PFSK-1 (cell line): ENCODE measurements around the gene ISG20L2.

ENCODE experiments used
- FOXP2 ChIP-seq: optimal IDR thresholded peaks from 2 replicates; pipeline ENCODE3; 2011; ENCODE audit warnings: borderline replicate concordance, control low read depth, inconsistent platforms; ENCODE audit not compliant: insufficient read depth; ENCODE audit errors: extremely low read length, extremely low read depth
- POLR2AphosphoS5 ChIP-seq: IDR thresholded peaks from 2 replicates; pipeline ENCODE4 v1.6.1; 2012; ENCODE audit warnings: low read depth, mild to moderate bottlenecking, control low read depth, low read length, moderate library complexity
- REST ChIP-seq, 2 experiments: IDR thresholded peaks; 2 replicates each; pipeline versions ENCODE4 v1.6.1 to v1.8.0; 2011 to 2012; ENCODE audit warnings: low read depth in 2 of 2, low read length in 2 of 2, control low read depth in 1 of 2, inconsistent platforms in 1 of 2, mild to moderate bottlenecking in 1 of 2, moderate library complexity in 1 of 2; ENCODE audit not compliant: insufficient read depth in 1 of 2
- SIN3A ChIP-seq: IDR thresholded peaks from 2 replicates; pipeline ENCODE4 v1.6.1; 2012; ENCODE audit warnings: mild to moderate bottlenecking, low read length, moderate library complexity, borderline replicate concordance; ENCODE audit not compliant: insufficient read depth
- TAF1 ChIP-seq: IDR thresholded peaks from 2 replicates; pipeline ENCODE4 v1.6.1; 2012; ENCODE audit warnings: low read length, control low read depth, borderline replicate concordance; ENCODE audit not compliant: insufficient read depth

GRCh38 chr1:156693848-156694689 lies 34.5 kb downstream of the ISG20L2 start:
- TF ChIP-seq SIN3A, result no peak
- TF ChIP-seq POLR2AphosphoS5, result no peak
- TF ChIP-seq REST (IDR thresholded peaks at IDR 0.05; ENCODE audit: insufficient read depth in 1 of 2, low read depth in 2 of 2, low read length in 2 of 2), result no peak
- TF ChIP-seq TAF1, result no peak
- TF ChIP-seq FOXP2, result no peak
